MM.1S (cell line): Measurements from ENCODE around the gene CDK17.

Experiments used
- EZH2 ChIP-seq: fragments of 300-600 bp; sonication (generic); optimal IDR thresholded peaks from 2 replicates; pipeline ENCODE3; 2017; ENCODE audit warnings: low read depth, mild to moderate bottlenecking, antibody characterized with exemption, low read length, mixed read lengths
- EZH2phosphoT487 ChIP-seq: fragments of 300-600 bp; sonication (generic); IDR thresholded peaks from 2 replicates; pipeline ENCODE4 v1.6.1; 2018; ENCODE audit warnings: antibody characterized with exemption, low read length
- TF ChIP-seq, protein P1 (sequence below): fragments of 300-600 bp; sonication (generic); IDR thresholded peaks from 2 replicates; pipeline ENCODE4 v1.5.1; 2016; ENCODE audit warnings: antibody characterized with exemption, low read length, mixed read lengths

DNA sequence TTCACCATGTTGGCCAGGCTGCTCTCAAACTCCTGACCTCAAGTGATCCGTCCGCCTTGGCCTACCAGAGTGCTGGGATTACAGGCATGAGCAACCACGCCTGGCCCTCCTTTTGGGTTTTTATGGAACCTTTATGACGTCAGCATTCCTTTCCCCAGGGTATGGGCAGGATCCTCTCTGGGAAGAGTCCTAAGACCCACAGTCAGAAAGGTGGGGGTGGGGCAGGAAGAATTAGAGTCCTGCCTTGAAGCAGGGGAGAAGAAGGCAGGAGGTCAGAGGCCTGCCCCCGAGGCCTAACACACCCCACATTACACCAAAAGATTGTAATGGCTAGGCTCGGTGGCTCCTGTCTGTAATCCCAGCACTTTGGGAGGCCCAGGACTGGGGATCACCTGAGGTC, 30.8 kb upstream of the CDK17 start:
- TF ChIP-seq, protein P1, sequence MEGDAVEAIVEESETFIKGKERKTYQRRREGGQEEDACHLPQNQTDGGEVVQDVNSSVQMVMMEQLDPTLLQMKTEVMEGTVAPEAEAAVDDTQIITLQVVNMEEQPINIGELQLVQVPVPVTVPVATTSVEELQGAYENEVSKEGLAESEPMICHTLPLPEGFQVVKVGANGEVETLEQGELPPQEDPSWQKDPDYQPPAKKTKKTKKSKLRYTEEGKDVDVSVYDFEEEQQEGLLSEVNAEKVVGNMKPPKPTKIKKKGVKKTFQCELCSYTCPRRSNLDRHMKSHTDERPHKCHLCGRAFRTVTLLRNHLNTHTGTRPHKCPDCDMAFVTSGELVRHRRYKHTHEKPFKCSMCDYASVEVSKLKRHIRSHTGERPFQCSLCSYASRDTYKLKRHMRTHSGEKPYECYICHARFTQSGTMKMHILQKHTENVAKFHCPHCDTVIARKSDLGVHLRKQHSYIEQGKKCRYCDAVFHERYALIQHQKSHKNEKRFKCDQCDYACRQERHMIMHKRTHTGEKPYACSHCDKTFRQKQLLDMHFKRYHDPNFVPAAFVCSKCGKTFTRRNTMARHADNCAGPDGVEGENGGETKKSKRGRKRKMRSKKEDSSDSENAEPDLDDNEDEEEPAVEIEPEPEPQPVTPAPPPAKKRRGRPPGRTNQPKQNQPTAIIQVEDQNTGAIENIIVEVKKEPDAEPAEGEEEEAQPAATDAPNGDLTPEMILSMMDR = no peak
- TF ChIP-seq EZH2phosphoT487 (no peak), EZH2 (no peak)
